Body of pancreas (tissue), 4 donors: ENCODE data around the gene TSR1. TPM values are rescaled to one million over a fixed set of nuclear protein-coding genes. Genes with fewer than 3 reads are reported as not detected.

Experiments used
- ATAC-seq: fragments of 150-250 bp; one replicate; pipeline ENCODE4 v1.9.1; 2016
- DNase-seq, 4 donors: peaks; one replicate each; pipeline ENCODE4 v3.0.0-alpha.2; 2019
- H3K27ac ChIP-seq, 4 donors: fragments of 200-600 bp; sonication (generic); 1 replicate in 3 of 4; 2 replicates in 1 of 4; pipeline versions ENCODE4 v1.5.1 to v1.6.1; 2016 to 2019; ENCODE audit warnings: mild to moderate bottlenecking in 1 of 4, mixed read lengths in 1 of 4, moderate library complexity in 1 of 4
- H3K27me3 ChIP-seq, 2 donors: fragments of 200-600 bp; sonication (generic); one replicate each; pipeline ENCODE4 v1.6.0; 2016; ENCODE audit warnings: mild to moderate bottlenecking in 1 of 2
- H3K36me3 ChIP-seq, 2 donors: fragments of 200-600 bp; sonication (generic); replicated peaks in 1 of 2; 2 replicates each; pipeline ENCODE4 v1.5.1; 2016; ENCODE audit warnings: low read depth in 2 of 2; ENCODE audit not compliant: insufficient read depth in 1 of 2
- H3K4me1 ChIP-seq: fragments of 200-600 bp; sonication (generic); one replicate; pipeline ENCODE4 v1.6.0; 2016
- H3K4me3 ChIP-seq, 2 donors: fragments of 200-600 bp; sonication (generic); 1 replicate in 1 of 2; 2 replicates in 1 of 2; pipeline ENCODE4 v1.5.1; 2016 to 2019
- H3K9me3 ChIP-seq, 3 donors: fragments of 200-600 bp; sonication (generic); 1 replicate in 2 of 3; 2 replicates in 1 of 3; pipeline ENCODE4 v1.5.1; 2016
- POLR2A ChIP-seq, 3 donors: fragments of 450-650 bp; IDR thresholded peaks; one replicate each; pipeline ENCODE4 v1.6.1; 2016; ENCODE audit warnings: antibody characterized with exemption in 3 of 3, mild to moderate bottlenecking in 2 of 3
- WGBS, 2 donors: methylation state at CpG; one replicate each; pipeline ENCODE4 v1.1.5; 2017; 5-methylcytosine and 5-hydroxymethylcytosine counted together
- intact Hi-C: fragments of 100-400 bp; cut with DNase I; formaldehyde crosslinking; loops from one replicate; pipeline ENCODE4 v1.15.1; 2023
- total RNA-seq, 2 donors: library from RNA; depleted of rRNA; stranded (reverse); fragments of >200 nt; gene quantifications; one replicate each; pipeline ENCODE4 v1.1.0, GENCODE V29; 2016
- TF ChIP-seq, protein P1 (sequence below), 7 experiments: fragments of 450-650 bp in 4 of 7; fragments of 200-600 bp in 3 of 7; sonication (generic) in 3 of 7; IDR thresholded peaks; one replicate each; pipeline ENCODE4 v1.5.1; 2016 to 2019; ENCODE audit warnings: antibody characterized with exemption in 7 of 7

The TSR1 gene
- total RNA-seq, 2 donors from 2014 or later, result 24.9 to 59.3 TPM

DNA sequence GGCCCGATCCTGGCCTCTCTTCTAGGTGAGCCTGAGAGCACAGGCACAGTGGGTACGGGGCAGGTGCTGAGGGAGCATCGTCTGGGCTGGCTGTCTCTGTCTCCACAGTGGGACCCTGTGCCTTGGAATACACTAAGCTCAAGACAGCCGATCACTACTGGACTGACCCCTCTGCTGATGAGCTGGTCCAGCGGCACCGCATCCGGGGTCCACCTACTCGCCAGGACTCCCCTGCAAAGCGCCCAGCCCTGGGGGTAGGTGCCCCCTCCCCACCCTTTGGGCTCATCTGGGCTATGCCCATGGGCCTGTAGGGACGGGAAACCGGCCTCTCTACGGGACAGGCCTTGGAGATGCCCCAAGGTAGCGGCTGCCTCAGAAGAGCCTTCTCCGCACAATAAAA is 26.6 kb upstream of the TSR1 start:
- no peak for DNase-seq
- Histone ChIP-seq H3K9me3 (no peaks in the 10 kb centered on the region), H3K27ac (no peak overlapping the region), H3K36me3 (peaks cover 0 to 4% of the 10 kb centered on the region in 2 donors), H3K27me3 (no peaks in the 10 kb centered on the region), H3K4me1 (peaks cover 9% of the 10 kb centered on the region), H3K4me3 (no peak overlapping the region)
- WGBS, 2 donors, result 97% methylated on average over 14 of the region's 14 CpGs; no CpG with 5 or more reads in 1 of the 2 donors
- TF ChIP-seq POLR2A (IDR thresholded peaks at IDR 0.05), result no peak
- TF ChIP-seq, protein P1, sequence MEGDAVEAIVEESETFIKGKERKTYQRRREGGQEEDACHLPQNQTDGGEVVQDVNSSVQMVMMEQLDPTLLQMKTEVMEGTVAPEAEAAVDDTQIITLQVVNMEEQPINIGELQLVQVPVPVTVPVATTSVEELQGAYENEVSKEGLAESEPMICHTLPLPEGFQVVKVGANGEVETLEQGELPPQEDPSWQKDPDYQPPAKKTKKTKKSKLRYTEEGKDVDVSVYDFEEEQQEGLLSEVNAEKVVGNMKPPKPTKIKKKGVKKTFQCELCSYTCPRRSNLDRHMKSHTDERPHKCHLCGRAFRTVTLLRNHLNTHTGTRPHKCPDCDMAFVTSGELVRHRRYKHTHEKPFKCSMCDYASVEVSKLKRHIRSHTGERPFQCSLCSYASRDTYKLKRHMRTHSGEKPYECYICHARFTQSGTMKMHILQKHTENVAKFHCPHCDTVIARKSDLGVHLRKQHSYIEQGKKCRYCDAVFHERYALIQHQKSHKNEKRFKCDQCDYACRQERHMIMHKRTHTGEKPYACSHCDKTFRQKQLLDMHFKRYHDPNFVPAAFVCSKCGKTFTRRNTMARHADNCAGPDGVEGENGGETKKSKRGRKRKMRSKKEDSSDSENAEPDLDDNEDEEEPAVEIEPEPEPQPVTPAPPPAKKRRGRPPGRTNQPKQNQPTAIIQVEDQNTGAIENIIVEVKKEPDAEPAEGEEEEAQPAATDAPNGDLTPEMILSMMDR (IDR thresholded peaks at IDR 0.05), result no peak
- no peak for ATAC-seq
- intact Hi-C loops, result no loop called here

DNA sequence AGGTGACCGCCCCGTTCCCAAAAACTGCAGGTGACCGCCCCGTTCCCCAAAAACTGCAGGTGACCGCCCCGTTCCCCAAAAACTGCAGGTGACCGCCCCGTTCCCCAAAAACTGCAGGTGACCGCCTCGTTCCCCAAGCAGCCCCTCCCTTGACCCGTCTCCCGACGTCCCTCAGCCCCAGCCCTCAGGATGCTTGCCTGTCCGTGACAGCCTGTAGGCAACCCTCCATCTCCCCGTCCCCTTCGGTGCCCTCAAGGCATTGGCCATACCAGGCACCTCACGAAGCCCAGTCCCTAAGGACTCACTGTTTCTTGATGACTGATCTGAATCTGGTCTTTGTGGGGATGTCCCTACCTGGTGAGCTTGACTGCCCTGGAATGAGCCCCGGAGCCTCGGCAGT is 26.2 kb upstream of the TSR1 start:
- ATAC-seq (no peak), DNase-seq (no peak)
- no peaks in the 10 kb centered on the region for H3K9me3 ChIP-seq
- peaks cover 0 to 4% of the 10 kb centered on the region in 2 donors for H3K36me3 ChIP-seq
- H3K4me3 ChIP-seq, result no peak overlapping the region
- no peak overlapping the region for H3K27ac ChIP-seq
- intact Hi-C loops, result no loop called here
- peaks cover 9% of the 10 kb centered on the region for H3K4me1 ChIP-seq
- no peaks in the 10 kb centered on the region for H3K27me3 ChIP-seq
- 94 to 97% methylated on average over 17 to 18 of the region's 19 CpGs for WGBS, 2 donors
- TF ChIP-seq, protein P1 (IDR thresholded peaks at IDR 0.05), result no peak
- TF ChIP-seq POLR2A (IDR thresholded peaks at IDR 0.05), result no peak

DNA sequence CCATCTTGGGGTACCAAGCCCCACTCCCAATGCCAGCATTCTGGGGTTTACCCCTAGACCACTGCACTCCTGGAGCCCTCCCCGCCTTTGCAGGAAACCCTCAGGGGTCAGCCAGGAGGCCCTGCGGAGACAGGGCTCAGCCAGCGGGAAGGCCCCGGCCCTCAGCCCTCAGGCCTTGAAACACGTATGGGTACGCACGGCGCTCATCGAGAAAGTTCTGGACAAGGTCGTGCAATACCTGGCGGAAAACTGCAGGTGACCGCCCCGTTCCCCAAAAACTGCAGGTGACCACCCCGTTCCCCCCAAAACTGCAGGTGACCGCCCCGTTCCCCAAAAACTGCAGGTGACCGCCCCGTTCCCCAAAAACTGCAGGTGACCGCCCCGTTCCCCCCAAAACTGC is 25.8 kb upstream of the TSR1 start:
- H3K9me3 ChIP-seq, result no peaks in the 10 kb centered on the region
- TF ChIP-seq POLR2A (IDR thresholded peaks at IDR 0.05), result no peak
- TF ChIP-seq, protein P1 (IDR thresholded peaks at IDR 0.05), result no peak
- peak overlapping the region in 1 of 4 donors; percentile 6 for H3K27ac ChIP-seq
- no peak for DNase-seq
- H3K27me3 ChIP-seq, result no peaks in the 10 kb centered on the region
- ATAC-seq, result no peak
- H3K4me3 ChIP-seq, result no peak overlapping the region
- 94 to 97% methylated on average over 8 to 19 of the region's 20 CpGs for whole genome bisulfite sequencing, 2 donors
- intact Hi-C loops, result no loop called here
- H3K36me3 ChIP-seq, result peaks cover 0 to 4% of the 10 kb centered on the region in 2 donors
- peaks cover 9% of the 10 kb centered on the region for H3K4me1 ChIP-seq

DNA sequence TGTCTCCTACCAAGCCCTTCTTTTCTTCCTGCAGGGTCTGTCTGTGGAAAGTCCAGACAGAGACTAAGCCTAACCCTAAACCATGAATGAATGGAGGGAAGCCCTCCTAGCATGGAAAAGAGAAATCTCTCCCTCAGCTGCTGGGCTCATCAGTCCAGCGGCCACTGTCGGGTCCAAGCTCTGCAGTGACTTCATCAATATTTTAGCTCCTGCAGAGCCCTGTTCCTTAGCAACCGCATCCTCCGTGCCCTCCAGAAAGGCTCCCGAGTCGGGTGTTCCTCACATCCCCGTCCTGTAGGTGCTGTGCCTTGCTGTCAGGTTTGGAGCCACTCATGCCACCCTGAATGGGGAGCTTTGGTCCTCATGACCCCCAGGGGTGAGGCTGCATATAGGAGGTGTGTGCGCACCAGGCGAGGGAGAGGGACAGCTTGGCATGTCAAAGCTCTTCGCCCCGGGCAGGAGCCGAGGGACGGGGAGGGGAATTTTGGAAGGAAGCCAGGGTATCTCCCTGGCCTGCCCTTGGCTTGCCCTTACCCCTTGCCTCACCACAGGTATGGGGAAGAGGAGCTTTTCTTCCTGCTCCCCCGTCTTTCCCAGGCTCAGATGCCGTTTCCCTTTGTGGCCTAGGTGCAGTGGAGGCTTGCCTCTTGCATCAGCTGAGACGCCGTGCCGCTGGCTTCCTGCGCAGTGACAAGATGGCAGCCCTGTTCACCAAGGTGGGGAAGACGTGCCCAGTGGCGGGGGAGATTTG is 24.9 kb upstream of the TSR1 start:
- 62 to 72% methylated on average over 20 of the region's 21 CpGs for WGBS, 2 donors
- Histone ChIP-seq H3K27ac (peak overlapping the region in 1 of 4 donors; percentile 6), H3K36me3 (peaks cover 0 to 4% of the 10 kb centered on the region in 2 donors), H3K9me3 (no peaks in the 10 kb centered on the region), H3K4me1 (peaks cover 9% of the 10 kb centered on the region), H3K27me3 (no peaks in the 10 kb centered on the region), H3K4me3 (no peak overlapping the region)
- intact Hi-C loops, result no loop called here
- DNase-seq (peak in 1 of 4 donors; percentile 20), ATAC-seq (no peak)
- no peak for TF ChIP-seq POLR2A (IDR thresholded peaks at IDR 0.05)
- TF ChIP-seq, protein P1 (IDR thresholded peaks at IDR 0.05), result no peak
